H1 (cell line): ENCODE measurements around the gene KCNA1. TPM values are rescaled to one million over a fixed set of nuclear protein-coding genes. Genes with fewer than 3 reads are reported as not detected.

Experiments used
- CTCF ChIA-PET: fragments of 300-600 bp; sonication (Branson Sonifier 250); formaldehyde crosslinking; loops from one replicate; lab custom pipeline; 2021; ENCODE audit not compliant: partially characterized antibody; lab: Charles Lee
- POLR2A ChIA-PET: fragments of 300-600 bp; sonication (Branson Sonifier 250); formaldehyde crosslinking; loops from one replicate; lab custom pipeline; 2021; ENCODE audit warnings: inconsistent platforms; ENCODE audit not compliant: partially characterized antibody; lab: Charles Lee
- DNase-seq, 2 experiments: peaks; one replicate each; pipeline versions ENCODE4 v3.0.0 to v3.0.0-alpha.2; 2010 to 2022; ENCODE audit warnings: low spot score in 2 of 2, low read depth in 1 of 2, mixed read lengths in 1 of 2
- FAIRE-seq: peaks from 2 replicates; lab custom pipeline; 2011; peaks lifted over from hg19 to GRCh38; lab: Jason Lieb, UNC
- H2AFZ ChIP-seq: 2 replicates; pipeline ENCODE4 v1.8.1; 2012; ENCODE audit warnings: low read length, inconsistent platforms
- H2AK5ac ChIP-seq: 2 replicates; pipeline ENCODE4 v1.6.1; 2013; ENCODE audit warnings: low read depth, low read length
- H2BK120ac ChIP-seq: replicated peaks from 2 replicates; pipeline ENCODE3; 2013; ENCODE audit warnings: low read depth, low read length, inconsistent platforms
- H2BK12ac ChIP-seq: 2 replicates; pipeline ENCODE4 v1.6.1; 2013; ENCODE audit warnings: low read depth, low read length
- H2BK15ac ChIP-seq: 2 replicates; pipeline ENCODE4 v1.6.1; 2013; ENCODE audit warnings: low read length
- H2BK20ac ChIP-seq: 2 replicates; pipeline ENCODE4 v1.6.1; 2013; ENCODE audit warnings: low read length
- H2BK5ac ChIP-seq: 2 replicates; pipeline ENCODE4 v1.6.1; 2013; ENCODE audit warnings: low read depth, low read length
- H3K14ac ChIP-seq: 2 replicates; pipeline ENCODE4 v1.6.1; 2013; ENCODE audit warnings: inconsistent platforms; ENCODE audit not compliant: insufficient read length
- H3K18ac ChIP-seq: 2 replicates; pipeline ENCODE4 v1.6.1; 2013; ENCODE audit warnings: low read length; ENCODE audit errors: extremely low read depth
- H3K23ac ChIP-seq: 2 replicates; pipeline ENCODE4 v1.6.1; 2013; ENCODE audit warnings: inconsistent platforms; ENCODE audit not compliant: insufficient read length
- H3K23me2 ChIP-seq: 2 replicates; pipeline ENCODE4 v1.6.1; 2013; ENCODE audit warnings: low read depth, low read length
- H3K27ac ChIP-seq: 2 replicates; pipeline ENCODE4 v1.6.1; 2011; ENCODE audit warnings: low read depth, low read length, inconsistent platforms
- H3K27me3 ChIP-seq, 4 experiments: replicated peaks in 1 of 4; 1 replicate in 1 of 4; 2 replicates in 3 of 4; pipeline versions ENCODE4 v1.6.1 to v1.8.1; 2011 to 2013; ENCODE audit warnings: low read length in 3 of 4, mild to moderate bottlenecking in 3 of 4, inconsistent platforms in 2 of 4, mixed read lengths in 2 of 4, moderate library complexity in 1 of 4; ENCODE audit not compliant: control insufficient read depth in 3 of 4, insufficient read depth in 3 of 4; ENCODE audit errors: extremely low read depth in 1 of 4
- H3K36me3 ChIP-seq, 4 experiments: 2 replicates each; pipeline versions ENCODE4 v1.6.1 to v1.8.1; 2011 to 2013; ENCODE audit warnings: mild to moderate bottlenecking in 4 of 4, low read length in 3 of 4, moderate library complexity in 2 of 4, control low read depth in 1 of 4, inconsistent platforms in 1 of 4; ENCODE audit not compliant: insufficient read depth in 4 of 4, control insufficient read depth in 2 of 4
- H3K4ac ChIP-seq: replicated peaks from 2 replicates; pipeline ENCODE3; 2013; ENCODE audit warnings: low read length, low read depth, mixed read lengths, inconsistent platforms; ENCODE audit not compliant: insufficient read length
- H3K4me1 ChIP-seq, 4 experiments: replicated peaks in 1 of 4; 1 replicate in 1 of 4; 2 replicates in 3 of 4; pipeline versions ENCODE4 v1.6.1 to v1.8.1; 2011 to 2013; ENCODE audit warnings: low read length in 3 of 4, inconsistent platforms in 2 of 4, mixed read lengths in 1 of 4; ENCODE audit not compliant: insufficient read depth in 4 of 4, control insufficient read depth in 3 of 4
- H3K4me2 ChIP-seq, 2 experiments: 2 replicates each; pipeline versions ENCODE4 v1.6.1 to v1.8.1; 2011 to 2013; ENCODE audit warnings: low read depth in 2 of 2, low read length in 2 of 2, control low read depth in 1 of 2, inconsistent platforms in 1 of 2, mild to moderate bottlenecking in 1 of 2; ENCODE audit not compliant: insufficient read depth in 1 of 2
- H3K4me3 ChIP-seq, 4 experiments: fragments of 200-600, 300-600 bp in 1 of 4; sonication (generic), shearing (Covaris generic), sonication (Bioruptor Twin) in 1 of 4; 2 replicates each; pipeline versions ENCODE4 v1.5.1 to v1.8.1; 2011 to 2016; ENCODE audit warnings: low read length in 4 of 4, low read depth in 3 of 4, control low read depth in 2 of 4, inconsistent platforms in 2 of 4, mild to moderate bottlenecking in 2 of 4, mixed read lengths in 1 of 4, moderate library complexity in 1 of 4; ENCODE audit not compliant: insufficient read depth in 2 of 4; ENCODE audit errors: extremely low read depth in 1 of 4
- H3K56ac ChIP-seq: replicated peaks from 2 replicates; pipeline ENCODE3; 2013; ENCODE audit warnings: low read depth, mild to moderate bottlenecking, mixed read lengths, low read length, inconsistent platforms; ENCODE audit not compliant: insufficient read length
- H3K79me1 ChIP-seq: 2 replicates; pipeline ENCODE4 v1.6.1; 2013; ENCODE audit warnings: low read depth, low read length, control low read depth
- H3K79me2 ChIP-seq, 2 experiments: 2 replicates each; pipeline versions ENCODE4 v1.6.1 to v1.8.1; 2012 to 2013; ENCODE audit warnings: low read length in 2 of 2, mild to moderate bottlenecking in 2 of 2, inconsistent platforms in 1 of 2; ENCODE audit not compliant: insufficient read depth in 2 of 2, control insufficient read depth in 1 of 2
- H3K9ac ChIP-seq, 4 experiments: replicated peaks in 1 of 4; 1 replicate in 1 of 4; 2 replicates in 3 of 4; pipeline versions ENCODE4 v1.6.1 to v1.8.1; 2011 to 2013; ENCODE audit warnings: low read depth in 3 of 4, low read length in 3 of 4, control low read depth in 2 of 4, mild to moderate bottlenecking in 2 of 4, moderate library complexity in 2 of 4, inconsistent platforms in 1 of 4; ENCODE audit errors: extremely low read depth in 1 of 4
- H3K9me3 ChIP-seq, 2 experiments: 2 replicates each; pipeline versions ENCODE4 v1.6.1 to v1.8.1; 2012 to 2013; ENCODE audit warnings: mild to moderate bottlenecking in 2 of 2, moderate library complexity in 2 of 2, control low read depth in 1 of 2, inconsistent platforms in 1 of 2, low read depth in 1 of 2, low read length in 1 of 2, mixed read lengths in 1 of 2; ENCODE audit not compliant: insufficient read depth in 2 of 2
- H4K20me1 ChIP-seq, 2 experiments: replicated peaks in 1 of 2; 2 replicates each; pipeline versions ENCODE3 to v1.8.1; 2011 to 2013; ENCODE audit warnings: inconsistent platforms in 2 of 2, low read length in 2 of 2, mild to moderate bottlenecking in 1 of 2; ENCODE audit not compliant: insufficient read depth in 2 of 2, control insufficient read depth in 1 of 2
- H4K5ac ChIP-seq: 2 replicates; pipeline ENCODE4 v1.6.1; 2013; ENCODE audit warnings: low read length, low read depth, mixed read lengths, inconsistent platforms; ENCODE audit not compliant: insufficient read length
- H4K8ac ChIP-seq: 2 replicates; pipeline ENCODE4 v1.8.0; 2013; ENCODE audit warnings: mild to moderate bottlenecking, moderate library complexity, low read length, inconsistent platforms; ENCODE audit not compliant: insufficient read depth; ENCODE audit errors: extremely low read depth
- H4K91ac ChIP-seq: replicated peaks from 2 replicates; pipeline ENCODE3; 2013; ENCODE audit warnings: low read length, mixed read lengths, inconsistent platforms; ENCODE audit not compliant: insufficient read length
- BCL11A ChIP-seq, 2 experiments: IDR thresholded peaks; one replicate each; pipeline ENCODE4 v1.6.1; 2011; ENCODE audit warnings: low read depth in 2 of 2, low read length in 2 of 2, mild to moderate bottlenecking in 2 of 2
- BRCA1 ChIP-seq: IDR thresholded peaks from 2 replicates; pipeline ENCODE4 v1.6.1; 2012; ENCODE audit warnings: low read depth, low read length, improper control_type of control experiment
- EGR1 ChIP-seq: IDR thresholded peaks from 2 replicates; pipeline ENCODE4 v1.6.1; 2011; ENCODE audit warnings: low read depth, low read length, borderline replicate concordance
- HDAC2 ChIP-seq, 2 experiments: fragments of 300-600 bp in 1 of 2; sonication (generic) in 1 of 2; IDR thresholded peaks; 2 replicates each; pipeline ENCODE4 v1.6.1; 2011 to 2012; ENCODE audit warnings: low read depth in 2 of 2, low read length in 2 of 2, mild to moderate bottlenecking in 2 of 2, moderate library complexity in 2 of 2, borderline replicate concordance in 1 of 2, inconsistent platforms in 1 of 2
- KDM4A ChIP-seq: IDR thresholded peaks from one replicate; pipeline ENCODE4 v1.7.1; 2012; ENCODE audit warnings: low read depth, mild to moderate bottlenecking, moderate library complexity, low read length, inconsistent platforms; ENCODE audit not compliant: severe bottlenecking
- MAFK ChIP-seq: IDR thresholded peaks from 2 replicates; pipeline ENCODE4 v1.6.1; 2012; ENCODE audit warnings: low read depth, mild to moderate bottlenecking, improper control_type of control experiment, low read length
- NANOG ChIP-seq: IDR thresholded peaks from 2 replicates; pipeline ENCODE4 v1.6.1; 2011; ENCODE audit warnings: low read length, low read depth, mild to moderate bottlenecking, inconsistent platforms; ENCODE audit not compliant: insufficient read depth, poor library complexity, severe bottlenecking
- SAP30 ChIP-seq: fragments of 300-600 bp; sonication (generic); IDR thresholded peaks from 2 replicates; pipeline ENCODE4 v1.7.1; 2012; ENCODE audit warnings: low read length, moderate library complexity, mild to moderate bottlenecking, inconsistent platforms; ENCODE audit not compliant: insufficient read depth, insufficient replicate concordance
- SP1 ChIP-seq: IDR thresholded peaks from 2 replicates; pipeline ENCODE4 v1.6.1; 2011; ENCODE audit warnings: low read depth, low read length
- SP4 ChIP-seq: IDR thresholded peaks from 2 replicates; pipeline ENCODE4 v1.6.1; 2012; ENCODE audit warnings: low read length, inconsistent platforms
- SRF ChIP-seq: IDR thresholded peaks from 2 replicates; pipeline ENCODE4 v1.6.1; 2011; ENCODE audit warnings: mild to moderate bottlenecking, low read depth, low read length, moderate library complexity
- TAF7 ChIP-seq: optimal IDR thresholded peaks from 2 replicates; pipeline ENCODE3; 2011; ENCODE audit warnings: low read depth, mild to moderate bottlenecking, inconsistent platforms, low read length, moderate library complexity, borderline replicate concordance
- TBP ChIP-seq: IDR thresholded peaks from 2 replicates; pipeline ENCODE4 v1.6.1; 2011; ENCODE audit warnings: low read depth, low read length, improper control_type of control experiment
- TEAD4 ChIP-seq: IDR thresholded peaks from 2 replicates; pipeline ENCODE4 v1.6.1; 2012; ENCODE audit warnings: low read depth, low read length, inconsistent platforms, mixed read lengths
- WGBS, 2 experiments: shearing (Covaris generic) in 1 of 2; methylation state at CpG; one replicate each; pipeline versions ENCODE4 v1.1.6 to v1.1.7; 2013 to 2015; ENCODE audit warnings: low lambda C conversion rate in 2 of 2, mixed read lengths in 2 of 2, inconsistent platforms in 1 of 2, low coverage in 1 of 2, missing lambda C conversion rate in 1 of 2; ENCODE audit not compliant: insufficient replicate concordance in 2 of 2, insufficient coverage in 1 of 2, insufficient read length in 1 of 2; ENCODE audit errors: extremely low coverage in 1 of 2, missing lambda C conversion rate in 1 of 2; 5-methylcytosine and 5-hydroxymethylcytosine counted together
- polyA plus RNA-seq, 7 experiments: library from polyadenylated mRNA; depleted of rRNA in 3 of 7; stranded (reverse) in 5 of 7; unstranded in 2 of 7; fragments of >200 nt in 5 of 7; fragments of 200-250 nt in 2 of 7; gene quantifications; 1 replicate in 5 of 7; 2 replicates in 1 of 7; 4 replicates in 1 of 7; pipeline versions ENCODE4 v1.2.1 to v1.2.3, GENCODE V29; 2011 to 2013; ENCODE audit warnings: missing spikeins in 2 of 7, mixed read lengths in 2 of 7
- total RNA-seq: library from RNA; stranded (reverse); fragmentation: NEBNext Ultra II Directional; extraction: Animal tissue kit (Norgen Biotek cat#: 25700); gene quantifications from 2 replicates; pipeline ENCODE4 v1.2.1, GENCODE V29; 2021
- TF ChIP-seq, protein P1 (sequence below): IDR thresholded peaks from 2 replicates; pipeline ENCODE4 v1.6.1; 2012; ENCODE audit warnings: inconsistent platforms

KCNA1 gene
- total and polyA plus RNA-seq, 2 of the 8 experiments (the other 6 are each of a cell fraction or from before 2014, with no cell fraction given), result 0.23 to 0.30 TPM

DNA sequence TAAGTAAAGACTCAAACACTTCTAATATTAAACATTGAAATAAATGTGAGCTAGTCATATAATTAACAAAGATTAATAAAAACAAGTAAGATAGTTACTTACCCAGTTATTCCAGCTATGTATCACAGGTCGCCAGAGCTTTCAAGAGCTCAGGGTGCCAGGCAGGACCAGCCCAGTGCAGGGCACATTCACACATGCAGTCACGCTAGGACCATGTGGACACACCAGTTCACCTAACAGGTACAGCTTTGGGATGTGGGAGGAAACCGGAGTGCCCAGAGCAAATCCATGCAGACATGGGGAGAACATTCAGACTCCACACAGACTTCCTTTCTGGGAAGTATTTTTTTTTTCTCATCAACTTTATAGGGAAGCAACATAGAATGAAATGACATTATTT, 39.3 kb upstream of the KCNA1 start:
- Histone ChIP-seq H2AK5ac (no peak overlapping the region), H3K14ac (no peak overlapping the region), H3K4me1 (no peaks in the 10 kb centered on the region), H3K56ac (no peak overlapping the region), H2BK20ac (no peak overlapping the region), H3K23me2 (no peaks in the 10 kb centered on the region), H3K79me1 (no peaks in the 10 kb centered on the region), H4K91ac (no peak overlapping the region), H4K5ac (no peak overlapping the region), H3K79me2 (no peaks in the 10 kb centered on the region), H3K4me2 (no peak overlapping the region), H3K36me3 (no peaks in the 10 kb centered on the region), H2BK5ac (no peak overlapping the region), H4K8ac (no peak overlapping the region), H3K18ac (no peak overlapping the region), H3K27me3 (no peaks in the 10 kb centered on the region), H3K4ac (no peak overlapping the region), H3K4me3 (no peak overlapping the region), H3K27ac (no peak overlapping the region), H2AFZ (no peak overlapping the region), H3K23ac (no peak overlapping the region), H2BK120ac (no peak overlapping the region), H2BK12ac (no peak overlapping the region), H3K9me3 (no peaks in the 10 kb centered on the region), H4K20me1 (no peaks in the 10 kb centered on the region), H2BK15ac (no peak overlapping the region), H3K9ac (no peak overlapping the region)
- ChIA-PET POLR2A (no interaction called here), CTCF (interaction anchor here (0.7 to 9.3 kb wide), 10 partner anchors 14 to 156 kb away, joined by 3 to 107 read pairs (median 3); no protein-coding TSS in a partner anchor)
- 93% methylated on average over 3 of the region's 3 CpGs; no CpG with 5 or more reads in 1 of the 2 experiments for WGBS, 2 experiments
- FAIRE-seq, result no peak
- DNase-seq, result no peak
- TF ChIP-seq SP4, result no peak
- no peak for TF ChIP-seq SAP30
- TF ChIP-seq EGR1, result no peak
- no peak for TF ChIP-seq NANOG
- no peak for TF ChIP-seq BCL11A (IDR thresholded peaks at IDR 0.05; ENCODE audit: low read depth in 2 of 2, low read length in 2 of 2)
- no peak for TF ChIP-seq TEAD4
- no peak for TF ChIP-seq HDAC2 (IDR thresholded peaks at IDR 0.05; ENCODE audit: borderline replicate concordance in 1 of 2, low read depth in 2 of 2, low read length in 2 of 2)
- TF ChIP-seq KDM4A, result no peak
- no peak for TF ChIP-seq MAFK
- no peak for TF ChIP-seq BRCA1
- TF ChIP-seq SRF, result no peak
- TF ChIP-seq TBP, result no peak
- TF ChIP-seq, protein P1, sequence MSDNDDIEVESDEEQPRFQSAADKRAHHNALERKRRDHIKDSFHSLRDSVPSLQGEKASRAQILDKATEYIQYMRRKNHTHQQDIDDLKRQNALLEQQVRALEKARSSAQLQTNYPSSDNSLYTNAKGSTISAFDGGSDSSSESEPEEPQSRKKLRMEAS, result no peak
- no peak for TF ChIP-seq TAF7
- no peak for TF ChIP-seq SP1
